Ovary (tissue), 3 donors: Measurements from ENCODE around the gene PHLDB1.

ENCODE experiments used
- EP300 ChIP-seq: sonication (generic); formaldehyde crosslinking; IDR thresholded peaks from one replicate; pipeline ENCODE4 v1.6.1; 2017; ENCODE audit warnings: antibody characterized with exemption
- POLR2A ChIP-seq: fragments of 450-650 bp; IDR thresholded peaks from one replicate; pipeline ENCODE4 v1.6.1; 2017; ENCODE audit warnings: antibody characterized with exemption, mild to moderate bottlenecking, moderate library complexity
- TF ChIP-seq, protein P1 (sequence below), 3 donors: fragments of 450-650 bp in 2 of 3; fragments of 200-600 bp in 1 of 3; IDR thresholded peaks; one replicate each; pipeline versions ENCODE4 v1.5.1 to v1.8.0; 2016 to 2022; ENCODE audit warnings: antibody characterized with exemption in 3 of 3, mild to moderate bottlenecking in 1 of 3
- donor health status: DM: no; HTN: no; CAD: no.

GRCh38 chr11:118628861-118629549, 21.6 kb downstream of the PHLDB1 start:
- TF ChIP-seq, protein P1, sequence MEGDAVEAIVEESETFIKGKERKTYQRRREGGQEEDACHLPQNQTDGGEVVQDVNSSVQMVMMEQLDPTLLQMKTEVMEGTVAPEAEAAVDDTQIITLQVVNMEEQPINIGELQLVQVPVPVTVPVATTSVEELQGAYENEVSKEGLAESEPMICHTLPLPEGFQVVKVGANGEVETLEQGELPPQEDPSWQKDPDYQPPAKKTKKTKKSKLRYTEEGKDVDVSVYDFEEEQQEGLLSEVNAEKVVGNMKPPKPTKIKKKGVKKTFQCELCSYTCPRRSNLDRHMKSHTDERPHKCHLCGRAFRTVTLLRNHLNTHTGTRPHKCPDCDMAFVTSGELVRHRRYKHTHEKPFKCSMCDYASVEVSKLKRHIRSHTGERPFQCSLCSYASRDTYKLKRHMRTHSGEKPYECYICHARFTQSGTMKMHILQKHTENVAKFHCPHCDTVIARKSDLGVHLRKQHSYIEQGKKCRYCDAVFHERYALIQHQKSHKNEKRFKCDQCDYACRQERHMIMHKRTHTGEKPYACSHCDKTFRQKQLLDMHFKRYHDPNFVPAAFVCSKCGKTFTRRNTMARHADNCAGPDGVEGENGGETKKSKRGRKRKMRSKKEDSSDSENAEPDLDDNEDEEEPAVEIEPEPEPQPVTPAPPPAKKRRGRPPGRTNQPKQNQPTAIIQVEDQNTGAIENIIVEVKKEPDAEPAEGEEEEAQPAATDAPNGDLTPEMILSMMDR (IDR thresholded peaks at IDR 0.05), result no peak
- TF ChIP-seq POLR2A, result no peak
- TF ChIP-seq EP300, result no peak
